Measurements from ENCODE around the gene ZNF891.

The ZNF891 gene

GRCh38 chr12:133073836-133074235 lies 56.2 kb downstream of the ZNF891 start:
- H3K4me3 ChIP-seq, result no peak overlapping the region; the same call in 1 of the 2 replicates
- H3K4me2 ChIP-seq, result no peak overlapping the region
- no peak for TF ChIP-seq Cebpa-rat (IDR thresholded peaks at IDR 0.05)
- H3K27ac ChIP-seq, result no peak overlapping the region
- H4K20me1 ChIP-seq, result no peaks in the 10 kb centered on the region
- H3K27me3 ChIP-seq, result no peaks in the 10 kb centered on the region
- peaks cover 96% of the 10 kb centered on the region for H3K9me3 ChIP-seq
- H3K36me3 ChIP-seq, result no peaks in the 10 kb centered on the region
- no peaks in the 10 kb centered on the region for H3K4me1 ChIP-seq
- no peak overlapping the region for H3K9ac ChIP-seq

GRCh38 chr12:133063556-133063955 lies 66.5 kb downstream of the ZNF891 start:
- Histone ChIP-seq H3K4me3 (no peak overlapping the region), H3K4me1 (no peaks in the 10 kb centered on the region), H3K27ac (no peak overlapping the region), H3K4me2 (no peak overlapping the region), H3K27me3 (no peaks in the 10 kb centered on the region), H3K9me3 (peaks cover 100% of the 10 kb centered on the region), H4K20me1 (no peaks in the 10 kb centered on the region), H3K9ac (no peak overlapping the region), H3K36me3 (peaks cover 58% of the 10 kb centered on the region)
- no peak for TF ChIP-seq Cebpa-rat (IDR thresholded peaks at IDR 0.05)

- TF ChIP-seq Cebpa-rat (IDR thresholded peaks at IDR 0.05), result no peak
- H3K4me3 ChIP-seq, result peak overlapping the region; percentile 45; the same call in 1 of the 2 replicates
- no peak overlapping the region for H3K9ac ChIP-seq
- no peaks in the 10 kb centered on the region for H4K20me1 ChIP-seq
- no peak overlapping the region for H3K27ac ChIP-seq
- no peaks in the 10 kb centered on the region for H3K4me1 ChIP-seq
- peaks cover 74% of the 10 kb centered on the region for H3K36me3 ChIP-seq
- H3K4me2 ChIP-seq, result no peak overlapping the region
- peaks cover 100% of the 10 kb centered on the region for H3K9me3 ChIP-seq
- H3K27me3 ChIP-seq, result no peaks in the 10 kb centered on the region
Measured at GRCh38 chr12:133061954-133062353, 68.1 kb downstream of the ZNF891 start.

- peaks cover 97% of the 10 kb centered on the region for H3K36me3 ChIP-seq
- H3K27ac ChIP-seq, result no peak overlapping the region
- peaks cover 98% of the 10 kb centered on the region for H3K9me3 ChIP-seq
- H4K20me1 ChIP-seq, result no peaks in the 10 kb centered on the region
- H3K27me3 ChIP-seq, result no peaks in the 10 kb centered on the region
- H3K9ac ChIP-seq, result no peak overlapping the region
- peak overlapping the region; percentile 36 for H3K4me3 ChIP-seq
- H3K4me1 ChIP-seq, result no peaks in the 10 kb centered on the region
- TF ChIP-seq Cebpa-rat (IDR thresholded peaks at IDR 0.05), result no peak
- H3K4me2 ChIP-seq, result no peak overlapping the region
Measured at GRCh38 chr12:133058203-133059113, 71.6 kb downstream of the ZNF891 start.

- Histone ChIP-seq H3K9me3 (peaks cover 98% of the 10 kb centered on the region), H3K27me3 (no peaks in the 10 kb centered on the region), H4K20me1 (no peaks in the 10 kb centered on the region), H3K9ac (no peak overlapping the region), H3K36me3 (peaks cover 97% of the 10 kb centered on the region), H3K4me3 (peak overlapping the region; percentile 36; the same call in 1 of the 2 replicates), H3K4me2 (no peak overlapping the region), H3K4me1 (no peaks in the 10 kb centered on the region), H3K27ac (no peak overlapping the region)
- no peak for TF ChIP-seq Cebpa-rat (IDR thresholded peaks at IDR 0.05)
Measured at GRCh38 chr12:133057446-133057845, 72.6 kb downstream of the ZNF891 start.
